ENCODE measurements around the gene ERBIN. TPM values are rescaled to one million over a fixed set of nuclear protein-coding genes. Genes with fewer than 3 reads are reported as not detected.

The ERBIN gene
- total RNA-seq, 1 donor = 146 TPM

Other genes starting within 250 kb of the ERBIN start
- gene SGTB, start 204.5 kb upstream of the ERBIN start, total RNA-seq = 68.0 TPM
- gene NLN, start 204.4 kb upstream of the ERBIN start, total RNA-seq = 3.3 TPM
- gene SREK1, start 217.7 kb downstream of the ERBIN start, total RNA-seq = 325 TPM

Data from mononuclear cell (primary cell).